Hindlimb muscle (tissue), 1 donor: ENCODE measurements around the gene SETD1A. TPM values are rescaled to one million over a fixed set of nuclear protein-coding genes. Genes with fewer than 3 reads are reported as not detected.

Experiments used
- DNase-seq: peaks from one replicate; pipeline ENCODE4 v3.0.0-alpha.2; 2013
- polyA plus RNA-seq: library from polyadenylated mRNA; unstranded; fragments of 120-200 nt; gene quantifications from one replicate; pipeline ENCODE4 v1.2.1, GENCODE V29; 2013; ENCODE audit not compliant: insufficient read length

The SETD1A gene
- polyA plus RNA-seq, 1 donor = 15.1 TPM

- no peak for DNase-seq
Measured at GRCh38 chr16:30983898-30984610, 26.5 kb downstream of the SETD1A start.

- peak; percentile 87 for DNase-seq
Measured at GRCh38 chr16:30984669-30985400, 27.3 kb downstream of the SETD1A start, which contains the start of gene HSD3B7. HSD3B7 (plus strand) TSS chr16:30985207; CDS start chr16:30985659, 452 bp downstream.

GRCh38 chr16:30985401-30986128, 28.0 kb downstream of the SETD1A start:
- DNase-seq = no peak

GRCh38 chr16:30986129-30986991, 28.8 kb downstream of the SETD1A start:
- DNase-seq = no peak

GRCh38 chr16:30987581-30988190, 30.1 kb downstream of the SETD1A start:
- no peak for DNase-seq

GRCh38 chr16:30989469-30990047, 32.0 kb downstream of the SETD1A start:
- no peak for DNase-seq

GRCh38 chr16:30990105-30990504, 32.6 kb downstream of the SETD1A start:
- no peak for DNase-seq

- no peak for DNase-seq
Measured at GRCh38 chr16:30991052-30991451, 33.5 kb downstream of the SETD1A start.

GRCh38 chr16:30992276-30992780, 34.8 kb downstream of the SETD1A start:
- DNase-seq = no peak

- DNase-seq = no peak
Measured at GRCh38 chr16:30992931-30993816, 35.6 kb downstream of the SETD1A start.

- DNase-seq = no peak
Measured at GRCh38 chr16:30995927-30996323, 38.4 kb downstream of the SETD1A start.

- DNase-seq = peak; percentile 65
Measured at GRCh38 chr16:30996324-30996984, 38.9 kb downstream of the SETD1A start.

GRCh38 chr16:30996985-30997724, 39.6 kb downstream of the SETD1A start:
- DNase-seq = no peak

- no peak for DNase-seq
Measured at GRCh38 chr16:30997725-30998711, 40.5 kb downstream of the SETD1A start.

- DNase-seq = no peak
Measured at GRCh38 chr16:30998852-30999761, 41.6 kb downstream of the SETD1A start.

- no peak for DNase-seq
Measured at GRCh38 chr16:31000671-31001382, 43.3 kb downstream of the SETD1A start.
